ENCODE results near the gene FOSL2. TPM values are rescaled to one million over a fixed set of nuclear protein-coding genes. Genes with fewer than 3 reads are reported as not detected.

The FOSL2 gene
- total and polyA plus RNA-seq, 8 donors = 10.0 to 39.1 (median 21.1) TPM

DNA sequence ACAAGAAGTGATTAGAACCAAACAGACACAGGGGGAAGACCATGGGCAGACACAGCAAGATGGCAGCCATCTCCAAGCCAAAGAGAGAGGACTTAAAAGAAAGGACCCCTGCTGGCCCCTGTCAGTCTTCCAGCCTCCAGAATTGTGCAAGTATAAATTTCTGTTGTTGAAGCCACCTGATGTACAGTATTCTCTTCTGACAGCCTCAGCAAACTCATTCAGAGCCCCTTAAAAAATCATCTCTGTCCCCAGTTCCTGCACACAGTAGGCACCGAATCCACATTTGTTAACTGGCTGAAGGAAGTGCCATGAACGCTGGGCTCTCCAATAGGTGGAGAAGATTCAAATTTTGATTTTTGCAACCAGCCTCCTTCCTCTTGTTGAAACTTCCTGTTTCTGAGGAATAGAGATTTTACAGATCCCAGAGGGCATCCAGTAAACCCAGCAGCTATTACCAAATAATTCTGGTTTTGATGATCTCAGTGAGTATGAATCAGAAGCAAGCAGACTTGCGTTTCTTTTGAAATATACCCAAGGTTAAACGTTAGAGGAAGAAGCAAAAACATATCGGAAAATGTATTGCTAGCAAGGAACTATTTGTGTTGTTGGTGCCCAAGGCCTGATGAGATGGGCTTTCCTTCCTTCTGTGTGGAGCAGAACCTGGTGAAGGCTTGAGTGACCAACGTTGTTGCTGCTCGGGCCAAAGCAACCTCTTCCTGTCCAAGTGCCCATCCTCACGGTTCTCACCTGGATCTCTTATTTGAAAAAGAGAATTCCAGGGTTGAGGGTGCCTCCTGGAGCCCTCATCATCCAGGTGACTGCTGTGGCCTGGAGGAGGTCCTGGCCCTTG is 55.5 kb downstream of the FOSL2 start:
- ATAC-seq (peak in 2 of 4 donors; percentile 29 to 57), FAIRE-seq (no peak), DNase-seq (no peak)
- Histone ChIP-seq H3K4me3 (no peak overlapping the region), H3K36me3 (no peaks in the 10 kb centered on the region), H3K27me3 (no peaks in the 10 kb centered on the region), H3K4me1 (no peaks in the 10 kb centered on the region), H3K27ac (peak overlapping the region in 2 of 4 donors; percentile 33 to 66), H3K9me3 (no peaks in the 10 kb centered on the region)
- 68 to 86% methylated on average over 8 of the region's 8 CpGs for WGBS, 2 donors
- TF ChIP-seq, protein P1, sequence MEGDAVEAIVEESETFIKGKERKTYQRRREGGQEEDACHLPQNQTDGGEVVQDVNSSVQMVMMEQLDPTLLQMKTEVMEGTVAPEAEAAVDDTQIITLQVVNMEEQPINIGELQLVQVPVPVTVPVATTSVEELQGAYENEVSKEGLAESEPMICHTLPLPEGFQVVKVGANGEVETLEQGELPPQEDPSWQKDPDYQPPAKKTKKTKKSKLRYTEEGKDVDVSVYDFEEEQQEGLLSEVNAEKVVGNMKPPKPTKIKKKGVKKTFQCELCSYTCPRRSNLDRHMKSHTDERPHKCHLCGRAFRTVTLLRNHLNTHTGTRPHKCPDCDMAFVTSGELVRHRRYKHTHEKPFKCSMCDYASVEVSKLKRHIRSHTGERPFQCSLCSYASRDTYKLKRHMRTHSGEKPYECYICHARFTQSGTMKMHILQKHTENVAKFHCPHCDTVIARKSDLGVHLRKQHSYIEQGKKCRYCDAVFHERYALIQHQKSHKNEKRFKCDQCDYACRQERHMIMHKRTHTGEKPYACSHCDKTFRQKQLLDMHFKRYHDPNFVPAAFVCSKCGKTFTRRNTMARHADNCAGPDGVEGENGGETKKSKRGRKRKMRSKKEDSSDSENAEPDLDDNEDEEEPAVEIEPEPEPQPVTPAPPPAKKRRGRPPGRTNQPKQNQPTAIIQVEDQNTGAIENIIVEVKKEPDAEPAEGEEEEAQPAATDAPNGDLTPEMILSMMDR (IDR thresholded peaks at IDR 0.05) = no peak
- intact Hi-C loops (cut with DNase I) = no loop called here

- WGBS, 2 donors = 82 to 84% methylated on average over 3 of the region's 3 CpGs
- DNase-seq (no peak), FAIRE-seq (no peak), ATAC-seq (no peak)
- TF ChIP-seq, protein P1 (IDR thresholded peaks at IDR 0.05) = no peak
- Histone ChIP-seq H3K36me3 (no peaks in the 10 kb centered on the region), H3K4me3 (no peak overlapping the region), H3K9me3 (no peaks in the 10 kb centered on the region), H3K27me3 (no peaks in the 10 kb centered on the region), H3K27ac (peak overlapping the region in 2 of 4 donors; percentile 33 to 66), H3K4me1 (no peaks in the 10 kb centered on the region)
- intact Hi-C loops (cut with DNase I) = no loop called here
Measured at GRCh38 chr2:28448793-28449100, 56.1 kb downstream of the FOSL2 start.

DNA sequence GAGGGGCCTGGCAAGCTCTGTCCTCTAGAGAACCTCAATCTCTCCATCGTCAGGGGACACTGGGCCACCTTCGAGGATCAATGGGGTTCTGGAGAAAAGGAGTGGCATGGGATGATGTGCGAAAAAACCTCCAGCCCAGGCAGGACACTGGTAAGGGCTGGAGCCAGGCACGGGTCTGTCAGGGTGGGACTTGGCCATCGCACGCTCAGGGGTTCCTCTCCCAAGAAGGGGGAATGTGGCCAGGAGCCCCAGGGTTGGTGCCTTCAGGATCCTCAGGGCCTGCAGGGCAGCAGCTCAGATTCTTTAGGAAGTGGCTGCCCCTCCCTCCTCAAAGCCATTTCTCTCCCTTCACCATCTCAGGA is 56.4 kb downstream of the FOSL2 start:
- Histone ChIP-seq H3K4me3 (no peak overlapping the region), H3K27ac (no peak overlapping the region), H3K9me3 (no peaks in the 10 kb centered on the region), H3K36me3 (no peaks in the 10 kb centered on the region), H3K27me3 (no peaks in the 10 kb centered on the region), H3K4me1 (no peaks in the 10 kb centered on the region)
- no peak for ATAC-seq
- FAIRE-seq = no peak
- peak in 1 of 6 donors; percentile 33 for DNase-seq
- intact Hi-C loops (cut with DNase I) = no loop called here
- WGBS, 2 donors = 86 to 90% methylated on average over 6 of the region's 6 CpGs
- TF ChIP-seq, protein P1 (IDR thresholded peaks at IDR 0.05) = no peak

DNA sequence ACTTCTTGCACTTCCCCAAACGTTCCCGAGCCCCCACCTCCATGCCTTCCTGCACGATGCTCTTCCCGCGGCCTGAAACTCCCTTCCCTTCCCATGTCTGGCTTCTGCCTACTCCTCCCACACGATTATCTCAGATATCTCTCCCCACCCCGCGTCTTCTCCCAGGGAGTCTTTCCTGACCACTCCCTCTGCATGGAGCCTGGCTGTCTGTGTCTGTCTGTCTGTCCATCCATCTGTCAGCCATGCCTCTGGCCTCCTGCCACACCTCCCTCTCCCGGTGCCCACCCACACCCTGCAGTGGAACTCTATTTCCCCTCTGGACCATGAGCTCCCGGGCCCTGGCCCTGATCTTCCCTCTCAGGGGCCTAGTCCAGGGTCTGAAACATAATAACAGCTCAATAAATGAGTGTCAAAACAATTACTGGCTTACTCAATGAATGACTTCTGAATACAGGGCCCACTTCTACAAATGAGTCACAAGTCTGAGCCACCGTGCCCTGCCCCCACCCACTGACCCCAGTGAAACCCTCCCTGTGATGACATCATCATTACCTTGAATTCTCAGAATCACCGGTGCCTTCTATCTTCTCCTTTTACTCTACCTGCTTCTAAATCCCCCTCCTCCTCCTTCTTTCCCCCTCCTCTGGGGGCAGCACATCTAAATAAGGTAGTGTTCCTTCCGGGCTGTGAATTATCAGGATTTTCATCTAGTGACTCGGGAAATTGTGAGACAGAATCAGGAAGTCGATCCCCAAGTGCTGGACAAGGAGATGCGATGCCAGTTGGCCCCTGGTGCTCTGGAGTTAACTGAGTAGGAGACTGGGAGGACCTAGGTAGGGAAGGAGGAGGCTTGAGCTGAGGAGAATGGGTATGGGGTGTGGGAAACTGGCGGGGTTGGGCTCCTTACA is 57.1 kb downstream of the FOSL2 start:
- 66 to 76% methylated on average over 17 of the region's 17 CpGs for WGBS, 2 donors
- intact Hi-C loops (cut with DNase I) = loop anchor here in 1 of 3 donors (10.0 kb wide), 1 partner anchor 735 kb away; no protein-coding TSS in a partner anchor
- H3K27me3 ChIP-seq = no peaks in the 10 kb centered on the region
- H3K36me3 ChIP-seq = no peaks in the 10 kb centered on the region
- DNase-seq (peak in 1 of 6 donors; percentile 34), FAIRE-seq (no peak), ATAC-seq (no peak)
- H3K4me3 ChIP-seq = no peak overlapping the region
- TF ChIP-seq, protein P1 (IDR thresholded peaks at IDR 0.05) = no peak
- no peaks in the 10 kb centered on the region for H3K4me1 ChIP-seq
- no peak overlapping the region for H3K27ac ChIP-seq
- no peaks in the 10 kb centered on the region for H3K9me3 ChIP-seq

Data from pancreas (tissue), 10 donors.